Midbrain (tissue), 1 donor: ENCODE data around the gene MYO1H.

ENCODE experiments used
- DNase-seq: peaks from one replicate; lab custom pipeline; 2025; lab: John Stamatoyannopoulos, UW

MYO1H gene

GRCh38 chr12:109492371-109492770 lies 144.7 kb downstream of the MYO1H start:
- no peak for DNase-seq

- DNase-seq, result no peak
Observed at GRCh38 chr12:109493090-109493489, 145.4 kb downstream of the MYO1H start.

- DNase-seq, result no peak
Observed at GRCh38 chr12:109493938-109494337, 146.2 kb downstream of the MYO1H start.

- DNase-seq, result no peak
Observed at GRCh38 chr12:109494348-109494881, 146.7 kb downstream of the MYO1H start.

- DNase-seq, result no peak
Observed at GRCh38 chr12:109495012-109495411, 147.3 kb downstream of the MYO1H start.

- no peak for DNase-seq
Observed at GRCh38 chr12:109496306-109496705, 148.6 kb downstream of the MYO1H start.

- DNase-seq, result no peak
Observed at GRCh38 chr12:109497675-109498074, 150.0 kb downstream of the MYO1H start.
